CD14-positive monocyte (primary cell): ENCODE results near the gene PTPRD. TPM values are rescaled to one million over a fixed set of nuclear protein-coding genes. Genes with fewer than 3 reads are reported as not detected.

Experiments
- DNase-seq, 3 donors: peaks; one replicate each; pipeline ENCODE4 v3.0.0-alpha.2; 2011 to 2022
- H2AFZ ChIP-seq: 2 replicates; pipeline ENCODE4 v1.6.0; 2012; ENCODE audit warnings: mild to moderate bottlenecking, low read depth, low read length, inconsistent platforms; ENCODE audit not compliant: insufficient read depth, poor library complexity, severe bottlenecking
- H3K27ac ChIP-seq, 2 donors: 1 replicate in 1 of 2; 2 replicates in 1 of 2; pipeline ENCODE4 v1.5.1; 2012 to 2013; ENCODE audit warnings: low read length in 2 of 2, control low read depth in 1 of 2, inconsistent platforms in 1 of 2, low read depth in 1 of 2, mild to moderate bottlenecking in 1 of 2
- H3K27me3 ChIP-seq, 2 donors: one replicate each; pipeline versions ENCODE4 v1.6.0 to v1.6.1; 2011 to 2013; ENCODE audit warnings: low read length in 2 of 2; ENCODE audit not compliant: control insufficient read depth in 2 of 2, insufficient read depth in 2 of 2
- H3K36me3 ChIP-seq, 2 donors: replicated peaks in 1 of 2; 1 replicate in 1 of 2; 2 replicates in 1 of 2; pipeline versions ENCODE4 v1.5.1 to v1.6.1; 2012 to 2013; ENCODE audit warnings: low read length in 2 of 2, control low read depth in 1 of 2, inconsistent platforms in 1 of 2, mild to moderate bottlenecking in 1 of 2; ENCODE audit not compliant: insufficient read depth in 2 of 2, control insufficient read depth in 1 of 2
- H3K4me1 ChIP-seq, 2 donors: 1 replicate in 1 of 2; 2 replicates in 1 of 2; pipeline versions ENCODE4 v1.5.1 to v1.6.1; 2012 to 2013; ENCODE audit warnings: low read length in 2 of 2, control low read depth in 1 of 2, inconsistent platforms in 1 of 2, mild to moderate bottlenecking in 1 of 2, moderate library complexity in 1 of 2; ENCODE audit not compliant: insufficient read depth in 2 of 2, control insufficient read depth in 1 of 2
- H3K4me2 ChIP-seq: replicated peaks from 2 replicates; pipeline ENCODE3; 2012; ENCODE audit warnings: low read length, moderate library complexity, mild to moderate bottlenecking; ENCODE audit not compliant: poor library complexity, severe bottlenecking; ENCODE audit errors: extremely low read depth
- H3K4me3 ChIP-seq, 3 experiments: fragments of 200-600 bp in 1 of 3; sonication (generic) in 1 of 3; replicated peaks in 1 of 3; 1 replicate in 2 of 3; 2 replicates in 1 of 3; pipeline ENCODE4 v1.5.1; 2011 to 2013; ENCODE audit warnings: low read length in 3 of 3, mild to moderate bottlenecking in 3 of 3, control low read depth in 2 of 3, low read depth in 2 of 3, inconsistent platforms in 1 of 3, moderate library complexity in 1 of 3
- H3K79me2 ChIP-seq: 2 replicates; pipeline ENCODE4 v1.6.0; 2012; ENCODE audit warnings: mild to moderate bottlenecking, control low read depth, inconsistent platforms, low read length, moderate library complexity; ENCODE audit not compliant: insufficient read depth
- H3K9ac ChIP-seq: 2 replicates; pipeline ENCODE4 v1.6.0; 2017; ENCODE audit warnings: low read length, mild to moderate bottlenecking; ENCODE audit not compliant: insufficient read depth, poor library complexity, severe bottlenecking
- H3K9me3 ChIP-seq, 2 donors: replicated peaks in 1 of 2; 1 replicate in 1 of 2; 2 replicates in 1 of 2; pipeline versions ENCODE4 v1.5.1 to v1.6.1; 2012 to 2013; ENCODE audit warnings: low read length in 2 of 2, control low read depth in 1 of 2; ENCODE audit not compliant: control insufficient read depth in 1 of 2, insufficient read depth in 1 of 2
- H4K20me1 ChIP-seq: 2 replicates; pipeline ENCODE4 v1.6.0; 2012; ENCODE audit warnings: mild to moderate bottlenecking, low read length, control low read depth, moderate library complexity; ENCODE audit not compliant: insufficient read depth
- H3K27ac Mint-ChIP-seq, 7 donors: one replicate each; pipeline ENCODE4 v1.8.0; 2020; ENCODE audit warnings: mild to moderate bottlenecking in 7 of 7, mixed read lengths in 7 of 7, moderate library complexity in 6 of 7, inconsistent platforms in 2 of 7
- H3K27me3 Mint-ChIP-seq, 3 donors: one replicate each; pipeline ENCODE4 v1.8.0; 2021 to 2022; ENCODE audit warnings: low read depth in 3 of 3, mild to moderate bottlenecking in 3 of 3, mixed read lengths in 3 of 3, moderate library complexity in 3 of 3, inconsistent platforms in 1 of 3
- H3K36me3 Mint-ChIP-seq, 2 donors: one replicate each; pipeline ENCODE4 v1.8.0; 2020; ENCODE audit warnings: mixed read lengths in 2 of 2, inconsistent platforms in 1 of 2, mild to moderate bottlenecking in 1 of 2
- H3K4me1 Mint-ChIP-seq: one replicate; pipeline ENCODE4 v1.8.0; 2020; ENCODE audit warnings: mild to moderate bottlenecking, mixed read lengths
- H3K4me3 Mint-ChIP-seq, 2 donors: one replicate each; pipeline ENCODE4 v1.8.0; 2020; ENCODE audit warnings: mild to moderate bottlenecking in 2 of 2, mixed read lengths in 2 of 2, moderate library complexity in 1 of 2
- H3K9me3 Mint-ChIP-seq, 7 donors: one replicate each; pipeline ENCODE4 v1.8.0; 2020 to 2022; ENCODE audit warnings: mixed read lengths in 7 of 7, mild to moderate bottlenecking in 6 of 7, moderate library complexity in 6 of 7, inconsistent platforms in 2 of 7
- CTCF ChIP-seq: fragments of 200-600 bp; IDR thresholded peaks from one replicate; pipeline ENCODE4 v1.8.0; 2022; ENCODE audit warnings: antibody characterized with exemption, mild to moderate bottlenecking
- WGBS: methylation state at CpG from one replicate; pipeline ENCODE4 v1.1.5; 2013; ENCODE audit warnings: missing lambda C conversion rate; ENCODE audit not compliant: insufficient coverage; 5-methylcytosine and 5-hydroxymethylcytosine counted together
- intact Hi-C, 2 donors: fragments of 100-400 bp; cut with micrococcal nuclease; formaldehyde crosslinking; loops; one replicate each; pipeline versions ENCODE4 v1.15.0 to v1.15.1; 2023
- polyA plus RNA-seq, 3 donors: library from polyadenylated mRNA; depleted of rRNA in 1 of 3; unstranded in 2 of 3; stranded (reverse) in 1 of 3; fragments of 300-500 nt in 2 of 3; fragments of >200 nt in 1 of 3; fragmentation: Illumina TruSeq in 2 of 3; gene quantifications; 1 replicate in 2 of 3; 2 replicates in 1 of 3; pipeline ENCODE4 v1.2.3, GENCODE V29; 2012 to 2021

Gene PTPRD
- polyA plus RNA-seq, 3 donors: not detected

GRCh38 chr9:9783211-9783610, 829.6 kb downstream of the PTPRD start:
- no peak for TF ChIP-seq CTCF
- no peaks in the 10 kb centered on the region for H3K79me2 ChIP-seq
- H3K9me3 ChIP-seq: no peaks in the 10 kb centered on the region
- no peaks in the 10 kb centered on the region for H4K20me1 ChIP-seq
- H3K9ac ChIP-seq: no peak overlapping the region
- H3K4me3 ChIP-seq: no peak overlapping the region
- H3K27ac ChIP-seq: no peak overlapping the region
- no peaks in the 10 kb centered on the region for H3K4me1 ChIP-seq
- Mint-ChIP-seq H3K27me3 (peaks cover 0 to 2% (median 1%) of the 10 kb centered on the region in 3 donors), H3K4me3 (no peak overlapping the region), H3K9me3 (peaks cover 0 to 5% (median 2%) of the 10 kb centered on the region in 7 donors), H3K4me1 (no peaks in the 10 kb centered on the region), H3K36me3 (no peaks in the 10 kb centered on the region), H3K27ac (no peak overlapping the region)
- H2AFZ ChIP-seq: no peak overlapping the region
- no peak overlapping the region for H3K4me2 ChIP-seq
- DNase-seq: no peak
- H3K36me3 ChIP-seq: no peaks in the 10 kb centered on the region
- WGBS: no CpG with 5 or more reads among the region's 2 CpGs
- intact Hi-C loops: no loop called here
- H3K27me3 ChIP-seq: no peaks in the 10 kb centered on the region

GRCh38 chr9:9778293-9778692, 834.5 kb downstream of the PTPRD start:
- Mint-ChIP-seq H3K36me3 (no peaks in the 10 kb centered on the region), H3K4me3 (no peak overlapping the region), H3K4me1 (no peaks in the 10 kb centered on the region), H3K27me3 (peaks cover 0 to 1% (median 0%) of the 10 kb centered on the region in 3 donors), H3K27ac (no peak overlapping the region), H3K9me3 (peaks cover 0 to 5% (median 2%) of the 10 kb centered on the region in 7 donors)
- DNase-seq: peak in 1 of 3 donors; percentile 1
- Histone ChIP-seq H3K9ac (no peak overlapping the region), H3K4me3 (no peak overlapping the region), H3K4me2 (no peak overlapping the region), H3K27ac (no peak overlapping the region), H3K27me3 (no peaks in the 10 kb centered on the region), H3K79me2 (no peaks in the 10 kb centered on the region), H3K36me3 (no peaks in the 10 kb centered on the region), H3K9me3 (no peaks in the 10 kb centered on the region), H3K4me1 (no peaks in the 10 kb centered on the region), H2AFZ (no peak overlapping the region), H4K20me1 (no peaks in the 10 kb centered on the region)
- 92% methylated on average over 6 of the region's 6 CpGs for WGBS
- no peak for TF ChIP-seq CTCF
- intact Hi-C loops: no loop called here
